Common myeloid progenitor, CD34-positive (primary cell): ENCODE results near the gene MRS2.

ENCODE experiments used
- CTCF ChIA-PET: fragments of 350-600 bp; sonication (Branson Sonifier 250); formaldehyde crosslinking; loops from one replicate; lab custom pipeline; 2021; ENCODE audit warnings: antibody characterized with exemption; lab: Charles Lee
- POLR2A ChIA-PET: fragments of 350-600 bp; sonication (Branson Sonifier 250); formaldehyde crosslinking; loops from one replicate; lab custom pipeline; 2021; ENCODE audit warnings: antibody characterized with exemption; lab: Charles Lee
- DNase-seq, 3 donors: peaks; one replicate each; pipeline versions ENCODE4 v3.0.0 to v3.0.0-alpha.2; 2013
- H3K27ac ChIP-seq, 2 experiments: 1 replicate in 1 of 2; 2 replicates in 1 of 2; pipeline ENCODE4 v1.7.0; 2013; ENCODE audit warnings: inconsistent platforms in 2 of 2, low read length in 2 of 2, mild to moderate bottlenecking in 2 of 2, low read depth in 1 of 2, moderate library complexity in 1 of 2; ENCODE audit not compliant: severe bottlenecking in 2 of 2, insufficient read depth in 1 of 2, poor library complexity in 1 of 2
- H3K27me3 ChIP-seq, 5 experiments: replicated peaks in 2 of 5; 1 replicate in 3 of 5; 2 replicates in 2 of 5; pipeline versions ENCODE4 v1.6.1 to v1.7.0; 2013; ENCODE audit warnings: low read length in 4 of 5, mild to moderate bottlenecking in 2 of 5, moderate library complexity in 2 of 5, inconsistent platforms in 1 of 5; ENCODE audit not compliant: insufficient read depth in 5 of 5, control insufficient read depth in 4 of 5
- H3K36me3 ChIP-seq, 4 experiments: 1 replicate in 2 of 4; 2 replicates in 2 of 4; pipeline versions ENCODE4 v1.6.1 to v1.7.0; 2013; ENCODE audit warnings: low read length in 3 of 4, control low read depth in 1 of 4, mild to moderate bottlenecking in 1 of 4; ENCODE audit not compliant: control insufficient read depth in 4 of 4, insufficient read depth in 4 of 4
- H3K4me1 ChIP-seq, 4 experiments: 1 replicate in 3 of 4; 2 replicates in 1 of 4; pipeline versions ENCODE4 v1.6.1 to v1.7.1; 2013; ENCODE audit warnings: low read length in 3 of 4, mild to moderate bottlenecking in 3 of 4, control low read depth in 1 of 4, inconsistent platforms in 1 of 4, moderate library complexity in 1 of 4; ENCODE audit not compliant: control insufficient read depth in 4 of 4, insufficient read depth in 4 of 4; ENCODE audit errors: control extremely low read depth in 1 of 4
- H3K4me3 ChIP-seq, 7 experiments: 1 replicate in 4 of 7; 2 replicates in 3 of 7; pipeline versions ENCODE4 v1.5.1 to v1.7.0; 2013; ENCODE audit warnings: mild to moderate bottlenecking in 7 of 7, low read length in 6 of 7, moderate library complexity in 6 of 7, inconsistent platforms in 2 of 7, low read depth in 2 of 7, control low read depth in 1 of 7; ENCODE audit not compliant: insufficient read depth in 4 of 7, control insufficient read depth in 1 of 7; ENCODE audit errors: extremely low read depth in 1 of 7
- H3K9me3 ChIP-seq, 5 experiments: 1 replicate in 4 of 5; 2 replicates in 1 of 5; pipeline versions ENCODE4 v1.6.1 to v1.7.1; 2013; ENCODE audit warnings: low read length in 4 of 5, mild to moderate bottlenecking in 2 of 5, inconsistent platforms in 1 of 5, low read depth in 1 of 5, moderate library complexity in 1 of 5; ENCODE audit not compliant: control insufficient read depth in 4 of 5, insufficient read depth in 2 of 5; ENCODE audit errors: control extremely low read depth in 1 of 5
- WGBS: methylation state at CpG from one replicate; pipeline ENCODE4 v1.1.5; 2013; ENCODE audit not compliant: insufficient coverage; 5-methylcytosine and 5-hydroxymethylcytosine counted together

Gene MRS2

DNA sequence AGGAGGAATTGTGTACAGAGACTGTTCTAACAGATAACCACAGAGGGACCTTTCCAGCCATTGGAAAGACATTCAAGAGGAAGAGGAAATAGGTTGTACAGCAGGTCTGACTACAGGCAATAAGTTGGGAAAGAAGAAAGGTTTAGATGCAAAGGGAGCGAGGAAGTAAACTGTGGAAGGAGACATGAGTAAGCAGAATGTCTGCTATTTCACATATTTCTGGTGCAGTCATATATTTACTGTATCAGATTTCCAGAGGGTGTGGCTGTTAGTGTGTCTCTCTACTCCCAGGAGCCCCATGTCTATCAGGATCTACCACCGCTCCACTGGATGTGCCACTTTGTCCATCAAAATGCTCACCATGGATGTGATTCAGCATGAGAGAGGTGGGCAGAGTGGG, 25.9 kb downstream of the MRS2 start:
- no peak overlapping the region for H3K4me3 ChIP-seq
- DNase-seq = no peak
- no peak overlapping the region for H3K27ac ChIP-seq
- ChIA-PET POLR2A (no interaction called here), CTCF (no interaction called here)
- H3K4me1 ChIP-seq = peaks cover 0 to 9% (median 3%) of the 10 kb centered on the region in 4 experiments
- no peaks in the 10 kb centered on the region for H3K27me3 ChIP-seq
- no CpG with 5 or more reads among the region's 2 CpGs for WGBS
- H3K9me3 ChIP-seq = no peaks in the 10 kb centered on the region
- peaks cover 5 to 34% (median 21%) of the 10 kb centered on the region in 4 experiments for H3K36me3 ChIP-seq

DNA sequence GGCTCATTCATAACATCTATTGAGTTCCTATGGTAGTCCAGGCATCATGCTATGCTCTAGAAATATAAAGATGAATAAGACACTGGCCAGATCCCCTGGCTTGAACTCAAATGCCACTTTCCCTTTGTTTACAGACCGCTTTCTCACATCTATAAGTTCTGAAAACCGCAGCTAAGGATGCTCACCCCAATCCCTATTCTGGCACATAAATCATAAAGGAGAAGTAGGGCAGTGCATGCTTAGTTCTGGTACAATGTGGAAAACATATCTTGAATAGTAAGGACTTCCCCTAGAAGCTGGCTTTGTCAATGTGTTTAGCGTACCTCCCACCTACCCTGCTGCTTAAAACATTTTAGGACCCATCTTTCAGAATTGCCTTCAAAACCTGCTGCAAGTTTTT, 26.4 kb downstream of the MRS2 start:
- DNase-seq = peak in 2 of 3 donors; percentile 52 to 59
- H3K4me3 ChIP-seq = no peak overlapping the region
- ChIA-PET CTCF (no interaction called here), POLR2A (no interaction called here)
- H3K27me3 ChIP-seq = no peaks in the 10 kb centered on the region
- peaks cover 0 to 9% (median 3%) of the 10 kb centered on the region in 4 experiments for H3K4me1 ChIP-seq
- H3K9me3 ChIP-seq = no peaks in the 10 kb centered on the region
- peaks cover 5 to 29% (median 17%) of the 10 kb centered on the region in 4 experiments for H3K36me3 ChIP-seq
- H3K27ac ChIP-seq = no peak overlapping the region
- 38% methylated on average over 3 of the region's 3 CpGs for WGBS

DNA sequence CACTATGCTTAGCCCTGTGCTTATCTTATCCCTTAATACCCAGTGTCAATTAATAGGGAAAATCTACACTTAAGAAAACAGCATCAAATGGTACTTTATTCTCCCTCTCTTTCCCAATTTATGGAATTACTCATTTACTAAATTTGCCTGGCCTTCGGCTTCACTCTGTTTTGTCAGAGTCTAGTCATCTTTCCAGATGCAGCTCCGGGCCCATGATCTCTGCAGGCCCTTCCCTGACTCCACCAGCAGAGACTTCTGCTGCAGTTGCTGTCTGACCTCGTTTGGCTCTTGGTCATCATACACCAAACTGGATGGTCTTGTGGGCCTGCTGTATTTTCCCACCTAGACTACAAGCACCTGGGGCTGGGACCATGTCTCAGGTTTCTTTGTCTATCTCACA, 27.4 kb downstream of the MRS2 start:
- peaks cover 0 to 9% (median 3%) of the 10 kb centered on the region in 4 experiments for H3K4me1 ChIP-seq
- POLR2A ChIA-PET = no interaction called here
- H3K27ac ChIP-seq = no peak overlapping the region
- peaks cover 0 to 20% (median 12%) of the 10 kb centered on the region in 4 experiments for H3K36me3 ChIP-seq
- no peaks in the 10 kb centered on the region for H3K9me3 ChIP-seq
- no peaks in the 10 kb centered on the region for H3K27me3 ChIP-seq
- H3K4me3 ChIP-seq = no peak overlapping the region
- WGBS = 96% methylated on average over 2 of the region's 3 CpGs
- no peak for DNase-seq
- CTCF ChIA-PET = interaction anchor here (0.9 to 1.3 kb wide), 4 partner anchors 9 to 91 kb away, joined by 3 to 4 read pairs (median 4); partner anchors contain the start of gene ALDH5A1

DNA sequence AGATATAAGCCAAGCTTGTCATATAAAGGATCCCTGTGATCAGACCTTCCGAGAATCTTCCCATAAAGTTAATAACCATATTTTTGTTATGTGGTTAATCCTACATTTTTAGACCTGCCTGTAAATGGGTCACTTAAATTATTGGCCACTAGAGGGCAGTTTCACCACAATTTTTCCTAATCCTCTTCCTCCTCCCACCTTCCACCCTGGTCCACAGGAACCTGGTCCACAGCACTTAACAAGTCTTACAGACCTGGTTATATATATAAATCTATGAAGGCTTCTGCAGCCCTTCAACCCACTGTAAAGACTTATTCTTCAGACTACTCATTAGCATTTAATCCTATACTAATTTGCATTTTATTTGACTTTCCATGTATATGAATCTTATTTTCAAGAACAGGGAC, 28.3 kb downstream of the MRS2 start:
- CTCF ChIA-PET = interaction anchor here (0.5 to 1.4 kb wide), 7 partner anchors 8 to 387 kb away, joined by 3 to 4 read pairs (median 3); partner anchors contain the start of gene ALDH5A1
- WGBS = no CpG with 5 or more reads among the region's 1 CpG

DNA sequence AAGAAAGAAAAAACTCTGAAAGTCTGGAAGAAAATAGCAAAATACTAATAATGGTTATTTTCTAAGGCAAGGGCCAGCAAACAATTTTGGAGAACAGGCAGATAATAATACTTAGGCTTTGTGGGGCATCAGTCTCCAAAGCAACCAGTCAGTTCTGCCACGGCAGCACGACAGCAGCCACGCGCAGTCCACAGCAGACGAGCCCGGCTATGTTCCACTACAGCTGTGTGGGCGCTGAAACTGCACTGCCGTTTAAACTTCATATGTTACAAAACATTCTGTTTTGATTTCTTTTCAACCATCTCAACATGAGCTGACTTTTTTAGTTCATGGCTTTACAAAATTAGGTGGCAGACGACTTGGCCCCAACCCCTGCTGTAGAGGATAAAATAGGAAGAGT, 29.9 kb downstream of the MRS2 start:
- Histone ChIP-seq H3K27me3 (no peaks in the 10 kb centered on the region), H3K9me3 (no peaks in the 10 kb centered on the region), H3K4me3 (no peak overlapping the region), H3K36me3 (peaks cover 0 to 9% (median 2%) of the 10 kb centered on the region in 4 experiments), H3K27ac (no peak overlapping the region), H3K4me1 (peaks cover 0 to 9% (median 3%) of the 10 kb centered on the region in 4 experiments)
- WGBS = 97% methylated on average over 6 of the region's 9 CpGs
- no peak for DNase-seq
- POLR2A ChIA-PET = no interaction called here
- CTCF ChIA-PET = interaction anchor here (1.1 kb wide), 1 partner anchor 8 kb away, joined by 3 read pairs; no protein-coding TSS in a partner anchor

More for the DNA sequence above, 28.3 kb downstream of the MRS2 start:
- Histone ChIP-seq H3K36me3 (peaks cover 0 to 12% (median 6%) of the 10 kb centered on the region in 4 experiments), H3K4me3 (no peak overlapping the region), H3K9me3 (no peaks in the 10 kb centered on the region), H3K4me1 (peaks cover 0 to 9% (median 3%) of the 10 kb centered on the region in 4 experiments), H3K27me3 (no peaks in the 10 kb centered on the region), H3K27ac (no peak overlapping the region)
- POLR2A ChIA-PET = no interaction called here
- peak; percentile 36 to 46 (median 44) for DNase-seq

DNA sequence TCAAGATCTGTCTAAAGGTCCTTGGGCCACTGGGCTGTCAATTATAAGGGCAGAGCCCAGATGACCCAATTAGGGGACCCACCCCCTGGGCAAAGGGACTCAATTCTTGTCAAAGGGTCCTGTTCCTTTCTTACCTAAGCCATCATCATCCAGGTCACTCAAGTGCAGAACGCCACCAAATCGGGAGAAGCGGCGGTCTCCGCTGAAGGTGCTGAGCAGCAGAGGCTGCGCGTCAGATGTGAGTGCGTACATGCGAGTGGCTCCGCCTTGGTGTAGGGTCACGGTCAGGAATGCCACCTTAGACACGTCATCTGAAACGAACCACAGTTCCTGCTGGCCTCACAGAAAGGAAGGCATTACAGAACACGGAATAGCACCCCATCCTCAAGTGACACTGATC, 34.2 kb downstream of the MRS2 start:
- no peak for DNase-seq
- Histone ChIP-seq H3K27me3 (no peaks in the 10 kb centered on the region), H3K9me3 (no peaks in the 10 kb centered on the region), H3K4me1 (no peaks in the 10 kb centered on the region), H3K36me3 (peaks cover 0 to 4% (median 2%) of the 10 kb centered on the region in 4 experiments), H3K27ac (no peak overlapping the region), H3K4me3 (no peak overlapping the region)
- ChIA-PET POLR2A (no interaction called here), CTCF (no interaction called here)
- WGBS = 94% methylated on average over 14 of the region's 14 CpGs

DNA sequence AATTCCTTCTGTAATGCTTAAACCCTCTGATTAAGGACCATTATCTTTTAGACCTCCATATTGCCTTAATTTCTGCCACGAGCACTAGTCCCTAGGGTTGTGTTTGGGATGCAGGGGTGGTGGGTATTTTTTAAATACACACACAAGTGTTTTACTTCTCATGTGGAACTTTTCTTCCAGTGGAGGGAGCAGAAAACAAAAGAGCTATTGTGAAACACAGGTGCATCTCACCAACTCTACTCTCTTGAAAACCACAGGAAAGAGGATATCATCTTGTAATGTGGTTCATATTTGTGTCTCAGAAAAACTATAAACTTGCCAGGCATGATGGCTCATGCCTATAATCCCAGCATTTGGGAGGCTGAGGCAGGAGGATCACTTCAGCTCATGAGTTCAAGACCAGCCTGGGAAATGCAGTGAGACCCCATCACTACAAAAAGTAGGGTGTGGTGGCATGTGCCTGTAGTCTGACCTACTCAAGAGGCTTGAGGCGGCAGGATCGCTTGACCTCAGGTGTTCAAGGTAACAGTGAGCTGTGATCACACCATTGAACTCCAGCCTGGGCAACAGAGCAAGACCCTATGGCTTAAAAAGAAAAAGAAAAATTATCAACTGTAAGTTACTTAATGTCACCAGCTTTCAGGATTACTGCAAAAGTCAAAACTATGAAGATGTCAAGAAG, 37.3 kb downstream of the MRS2 start:
- H3K27ac ChIP-seq = no peak overlapping the region
- no peak overlapping the region for H3K4me3 ChIP-seq
- no peak for DNase-seq
- ChIA-PET CTCF (interaction anchor here (1.5 to 1.7 kb wide), 2 partner anchors 10 to 43 kb away, joined by 3 to 4 read pairs; no protein-coding TSS in a partner anchor), POLR2A (no interaction called here)
- peaks cover 0 to 4% (median 1%) of the 10 kb centered on the region in 4 experiments for H3K36me3 ChIP-seq
- WGBS = no CpG with 5 or more reads among the region's 3 CpGs
- no peaks in the 10 kb centered on the region for H3K27me3 ChIP-seq
- no peaks in the 10 kb centered on the region for H3K4me1 ChIP-seq
- no peaks in the 10 kb centered on the region for H3K9me3 ChIP-seq
